GM18520 (cell line): Measurements from ENCODE around the gene BCAS1.

Experiments
- ATAC-seq: cut with Tn5 transposase; IDR thresholded peaks from one replicate; pipeline ENCODE4 v1.9.1; 2021; ENCODE audit not compliant: unreplicated experiment

Gene BCAS1

GRCh38 chr20:54051068-54051467, 19.3 kb downstream of the BCAS1 start:
- ATAC-seq: no peak

DNA sequence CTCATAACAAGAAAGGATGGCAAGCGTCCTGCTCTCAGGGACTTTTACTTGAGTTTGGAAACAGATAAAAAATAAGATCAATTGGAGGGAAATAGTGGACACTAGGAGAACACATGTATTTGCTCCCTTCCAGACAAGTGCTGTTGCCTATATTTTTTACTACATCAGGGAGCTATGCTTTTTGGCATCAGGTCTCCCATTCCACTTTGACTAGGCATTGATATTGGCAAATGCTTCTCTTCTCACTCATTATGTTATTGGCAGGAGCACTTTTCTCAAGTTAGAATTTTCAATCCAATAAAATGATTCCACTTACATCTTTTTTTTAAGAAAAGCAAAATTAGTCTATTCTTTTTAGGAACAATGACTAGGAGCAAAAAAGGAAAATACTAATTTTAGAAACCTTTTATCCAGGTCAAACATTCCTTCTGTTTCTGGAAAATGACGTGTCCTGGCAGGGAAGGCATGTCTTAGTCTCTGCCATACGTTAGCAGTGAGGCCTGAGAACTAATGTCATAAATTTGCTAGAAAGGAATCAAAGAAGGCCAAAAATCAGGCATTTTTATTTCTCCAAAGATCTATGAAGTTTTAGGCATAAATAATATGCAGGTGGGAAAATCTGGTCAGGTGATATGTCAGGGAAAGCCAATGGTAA, 21.4 kb downstream of the BCAS1 start:
- no peak for ATAC-seq

DNA sequence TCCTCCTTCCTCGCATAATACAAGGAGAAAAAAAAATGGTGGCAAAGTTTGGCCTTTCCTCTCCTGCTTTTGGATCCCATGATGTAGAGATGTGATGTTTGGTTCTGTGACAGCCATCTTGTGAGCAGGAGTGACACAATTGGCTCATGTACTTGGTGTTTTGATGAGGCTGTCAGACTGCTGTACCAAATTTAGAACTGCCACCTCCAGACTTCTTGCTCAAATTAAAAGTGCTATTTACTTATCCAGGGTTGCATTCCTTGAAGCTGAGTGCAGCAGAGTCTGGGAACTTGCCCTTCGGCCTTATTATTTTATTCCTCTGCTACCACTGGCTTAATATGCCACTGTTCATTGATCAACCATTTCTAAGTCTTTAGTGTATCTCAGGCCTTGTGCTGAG, 21.9 kb downstream of the BCAS1 start:
- no peak for ATAC-seq

- no peak for ATAC-seq
Measured at GRCh38 chr20:54047720-54048119, 22.7 kb downstream of the BCAS1 start.

- ATAC-seq: no peak
Measured at GRCh38 chr20:54047048-54047447, 23.3 kb downstream of the BCAS1 start.

DNA sequence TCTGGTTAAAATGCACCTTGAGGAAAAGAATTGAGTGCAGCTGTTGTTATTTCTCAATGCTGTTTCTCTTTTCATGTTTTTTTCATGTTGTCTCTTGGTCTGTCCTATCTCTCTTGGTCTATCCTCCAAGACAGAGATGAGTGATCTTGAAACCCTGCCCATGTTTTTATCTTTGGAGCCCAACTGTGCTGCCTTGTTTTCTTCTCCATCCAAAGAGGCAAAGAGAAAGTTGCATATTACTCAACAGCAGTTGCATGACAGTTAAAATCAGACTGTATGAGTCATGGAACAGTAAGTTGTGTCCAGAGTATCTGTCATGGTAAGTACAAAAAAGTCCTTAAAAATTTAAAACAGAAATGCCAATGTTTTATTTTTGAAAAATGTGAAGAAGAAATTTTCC, 26.2 kb downstream of the BCAS1 start:
- no peak for ATAC-seq

DNA sequence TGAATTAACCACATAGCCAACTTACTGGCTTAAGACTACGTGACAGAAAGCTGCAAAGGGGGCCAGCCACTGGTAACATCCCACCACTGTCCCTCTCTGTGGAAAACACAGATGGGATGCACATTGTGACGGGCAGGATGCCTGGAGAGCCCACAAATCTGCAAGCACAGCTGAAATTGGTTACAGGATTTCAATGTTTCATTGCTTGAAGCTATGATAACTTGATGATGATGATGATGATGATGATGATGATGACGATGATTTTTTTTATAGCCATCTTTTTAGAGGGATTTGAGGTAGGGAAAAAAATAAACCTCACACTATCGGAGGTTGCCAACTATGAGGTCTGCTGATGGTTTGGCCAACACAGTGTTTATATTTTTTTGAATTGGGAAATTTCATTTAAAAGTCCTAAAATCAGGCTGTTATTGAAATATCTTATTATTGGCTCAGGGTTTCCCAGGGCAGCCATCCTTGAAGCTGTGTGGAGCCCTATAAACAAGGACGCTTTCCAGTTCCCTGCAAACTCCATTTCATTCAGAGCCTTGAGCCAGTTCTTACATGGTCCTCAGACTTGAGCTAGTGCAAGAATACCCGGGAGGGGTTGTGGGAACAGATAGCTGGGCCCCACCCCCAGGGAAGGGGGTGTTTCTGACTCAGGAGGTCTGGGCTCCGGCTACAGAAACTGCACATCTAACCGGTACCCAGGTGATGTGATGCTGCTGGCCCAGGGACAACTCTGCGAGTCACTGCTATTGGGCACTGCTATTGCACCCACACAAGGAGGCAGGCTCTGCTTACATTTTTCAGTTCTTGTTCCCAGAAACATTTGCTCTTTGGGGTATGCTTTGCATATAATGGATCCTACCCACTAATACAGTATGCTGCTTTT, 27.1 kb downstream of the BCAS1 start:
- no peak for ATAC-seq

- ATAC-seq: no peak
Measured at GRCh38 chr20:54042021-54042420, 28.4 kb downstream of the BCAS1 start.

DNA sequence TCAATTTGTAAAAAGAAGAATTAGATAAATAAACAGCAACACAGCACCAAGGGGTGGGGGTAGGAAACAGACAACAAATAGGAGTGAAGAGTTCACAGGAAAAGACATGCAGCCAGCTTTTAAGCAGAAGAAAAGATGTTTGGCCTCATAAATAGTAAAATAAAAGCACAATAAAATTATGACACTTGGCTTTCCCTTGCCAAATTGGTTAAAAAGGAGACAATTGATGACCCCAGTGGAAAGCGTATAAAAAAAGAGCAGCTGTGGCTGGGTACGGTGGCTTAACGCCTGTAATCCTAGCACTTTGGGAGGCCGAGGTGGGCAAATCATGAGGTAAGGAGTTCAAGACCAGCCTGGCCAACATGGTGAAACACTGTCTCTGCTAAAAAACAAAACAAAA, 29.1 kb downstream of the BCAS1 start:
- no peak for ATAC-seq

DNA sequence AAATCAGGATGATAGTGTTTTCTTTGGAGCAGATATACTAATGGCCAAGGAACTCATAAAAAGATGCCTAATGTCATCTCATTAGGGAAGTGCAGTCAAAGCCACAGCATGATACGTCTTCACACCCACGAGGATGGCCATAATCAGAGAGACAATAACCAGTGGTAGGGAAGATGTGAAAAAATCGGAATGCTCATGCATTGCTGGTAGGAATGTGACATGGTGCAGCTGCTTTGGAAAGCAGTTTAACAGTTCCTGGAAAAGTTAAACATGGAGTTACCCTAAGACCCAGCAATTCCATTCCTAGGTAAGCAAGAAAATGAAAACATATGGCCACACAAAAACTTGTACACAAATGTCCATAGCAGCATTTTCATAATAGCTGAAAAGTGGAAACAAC, 29.9 kb downstream of the BCAS1 start:
- ATAC-seq: no peak

DNA sequence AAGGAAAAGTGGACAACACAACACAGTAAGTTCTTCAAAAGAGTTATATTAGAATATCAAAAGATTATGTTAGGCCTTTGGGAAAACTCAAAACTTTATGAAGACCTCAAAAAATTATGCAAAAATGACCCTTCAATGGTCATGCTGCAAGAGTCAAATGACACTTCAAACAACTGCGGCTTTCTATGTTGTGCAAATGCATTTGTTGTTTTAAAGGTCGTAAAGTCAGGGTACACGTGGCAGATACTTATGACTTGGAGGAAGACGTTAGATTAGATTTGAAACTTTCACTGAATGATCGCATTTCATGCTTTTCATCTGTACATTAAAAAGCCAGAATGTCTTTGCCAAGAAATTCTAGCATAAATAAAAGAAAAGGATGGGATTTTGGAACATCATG, 31.4 kb downstream of the BCAS1 start:
- no peak for ATAC-seq

DNA sequence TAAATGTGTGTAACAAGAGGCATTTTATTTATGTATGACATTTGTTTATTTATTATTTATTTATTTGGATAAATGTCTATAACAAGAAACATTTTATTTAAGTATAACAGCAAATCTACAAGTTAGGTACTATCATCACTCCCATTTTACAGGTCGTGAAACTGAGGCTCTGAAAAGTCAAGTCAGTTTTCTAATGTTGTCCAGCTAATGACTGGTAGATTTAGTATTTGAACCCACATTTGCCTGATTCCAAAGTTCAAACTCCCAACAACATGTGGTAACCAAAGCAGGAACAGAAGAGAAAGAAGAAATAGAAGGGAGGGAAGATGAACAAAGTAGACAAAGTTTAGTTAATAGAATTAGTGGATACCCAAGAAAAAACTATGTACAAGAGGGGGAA, 32.9 kb downstream of the BCAS1 start:
- ATAC-seq: no peak

- no peak for ATAC-seq
Measured at GRCh38 chr20:54029643-54030042, 40.8 kb downstream of the BCAS1 start.

DNA sequence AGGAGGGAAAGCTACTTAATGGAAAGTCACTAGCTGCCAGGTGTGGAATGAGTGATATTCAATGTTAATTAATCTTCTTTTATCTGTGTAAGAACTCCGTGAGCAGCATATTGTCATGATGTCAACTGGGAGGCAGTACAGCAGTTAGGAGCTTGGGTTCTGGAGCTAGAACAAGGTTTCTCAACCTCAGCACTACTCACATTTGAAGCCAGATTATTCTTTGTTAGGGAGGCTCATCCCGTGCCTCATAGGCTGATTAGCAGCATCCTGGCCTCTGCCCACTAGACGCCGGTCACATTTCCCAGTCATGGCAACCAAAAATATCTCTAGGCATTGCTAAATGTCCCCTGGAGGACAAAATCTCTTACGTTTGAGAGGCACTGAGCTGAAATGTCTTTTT, 41.2 kb downstream of the BCAS1 start:
- ATAC-seq: no peak

GRCh38 chr20:54028276-54029011, 42.0 kb downstream of the BCAS1 start:
- no peak for ATAC-seq

GRCh38 chr20:54027704-54028103, 42.7 kb downstream of the BCAS1 start:
- ATAC-seq: no peak

GRCh38 chr20:54026295-54027064, 43.9 kb downstream of the BCAS1 start:
- no peak for ATAC-seq

GRCh38 chr20:54025251-54025771, 45.1 kb downstream of the BCAS1 start:
- ATAC-seq: no peak

DNA sequence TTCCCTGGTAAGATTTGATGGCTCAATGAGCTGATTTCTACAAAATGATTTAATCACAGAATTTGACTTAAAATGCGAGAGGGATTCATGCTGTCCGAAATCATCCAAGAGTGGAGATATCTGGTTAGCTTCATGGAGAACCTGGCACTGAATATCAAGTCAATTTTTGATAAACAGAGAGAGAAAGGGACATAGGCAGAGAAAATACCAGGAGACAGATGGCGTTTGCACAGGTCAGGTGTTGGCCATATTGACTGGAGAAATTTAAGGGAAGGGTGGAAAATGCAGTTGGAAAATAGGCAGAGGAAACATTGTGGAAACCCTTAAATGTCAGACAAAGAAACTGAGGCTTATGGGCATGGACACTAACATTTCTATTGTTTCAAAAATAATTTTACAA, 47.0 kb downstream of the BCAS1 start:
- no peak for ATAC-seq

DNA sequence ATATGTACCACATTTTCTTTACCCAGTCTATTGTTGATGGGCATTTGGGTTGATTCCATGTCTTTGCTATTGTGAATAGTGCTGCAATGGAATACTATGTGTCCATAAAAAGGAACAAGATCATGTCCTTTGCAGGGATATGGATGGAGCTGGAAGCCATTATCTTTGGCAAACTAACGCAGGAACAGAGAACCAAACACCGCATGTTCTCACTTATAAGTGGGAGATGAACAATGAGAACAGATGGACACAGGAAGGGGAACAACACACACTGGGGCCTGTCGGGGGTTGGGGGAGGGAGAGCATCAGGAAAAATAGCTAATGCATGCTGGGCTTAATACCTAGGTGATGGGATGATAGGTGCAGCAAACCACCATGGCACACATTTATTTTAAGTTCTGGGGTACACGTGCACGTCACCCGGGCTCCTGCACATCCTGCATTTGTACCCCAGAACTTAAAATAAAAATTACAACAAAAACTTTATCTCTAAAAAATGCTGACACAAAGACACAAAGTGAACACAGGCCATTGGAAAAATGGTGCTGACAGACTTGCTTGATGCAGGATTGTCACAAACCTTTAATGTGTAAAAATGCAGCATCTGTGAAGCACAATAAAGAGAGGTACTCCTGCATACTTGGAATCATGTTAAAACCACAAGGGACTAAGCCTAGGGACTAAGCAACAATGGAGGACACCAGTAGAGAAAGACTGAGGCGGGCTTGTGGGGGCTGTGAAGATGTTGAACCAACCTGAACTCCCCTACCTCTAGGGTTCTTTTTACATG, 48.8 kb downstream of the BCAS1 start:
- no peak for ATAC-seq
